AG08395 (cell line): Measurements from ENCODE around the gene OR51E2.
"Not testable (repeated sequence)": the region's sequence is repeated elsewhere in the genome, so short reads cannot be mapped to it uniquely, and the experiment has no call there.

Experiments used
- DNase-seq: peaks from one replicate; pipeline ENCODE4 v3.0.0; 2012; ENCODE audit warnings: mixed read lengths, low spot score

Gene OR51E2

DNA sequence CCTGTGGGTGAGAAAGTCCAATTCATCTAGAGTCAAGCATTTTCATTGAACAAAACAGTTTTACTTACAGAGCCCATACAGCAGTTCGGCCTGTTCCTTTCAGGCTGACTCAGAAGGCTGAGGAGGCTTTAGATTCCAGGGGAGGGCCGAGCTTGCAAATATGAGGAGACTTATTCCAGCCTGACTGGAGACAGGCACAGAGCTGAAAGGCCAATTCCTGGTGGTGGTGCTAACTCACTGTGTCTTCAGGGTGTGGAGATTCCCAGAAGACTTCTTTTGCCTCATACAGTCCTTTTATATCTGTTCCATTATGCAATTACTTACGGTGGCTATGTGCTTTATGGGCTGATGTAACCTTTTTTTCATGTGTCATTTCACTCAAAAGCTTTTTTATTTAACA, at the start of gene OR51E2:
OR51E2 (minus strand) TSS at position 269 of the 400 bp plus-strand sequence. CDS start 15,142 bp downstream, outside the sequence.
- DNase-seq: no peak

GRCh38 chr11:4740735-4741134, 43.1 kb upstream of the OR51E2 start:
- no peak for DNase-seq

- no peak for DNase-seq
Measured at GRCh38 chr11:4727171-4727570, 29.5 kb upstream of the OR51E2 start.

GRCh38 chr11:4722616-4723534, 25.2 kb upstream of the OR51E2 start:
- not testable (repeated sequence) for DNase-seq

- DNase-seq: no peak
Measured at GRCh38 chr11:4714300-4714699, 16.6 kb upstream of the OR51E2 start.

DNA sequence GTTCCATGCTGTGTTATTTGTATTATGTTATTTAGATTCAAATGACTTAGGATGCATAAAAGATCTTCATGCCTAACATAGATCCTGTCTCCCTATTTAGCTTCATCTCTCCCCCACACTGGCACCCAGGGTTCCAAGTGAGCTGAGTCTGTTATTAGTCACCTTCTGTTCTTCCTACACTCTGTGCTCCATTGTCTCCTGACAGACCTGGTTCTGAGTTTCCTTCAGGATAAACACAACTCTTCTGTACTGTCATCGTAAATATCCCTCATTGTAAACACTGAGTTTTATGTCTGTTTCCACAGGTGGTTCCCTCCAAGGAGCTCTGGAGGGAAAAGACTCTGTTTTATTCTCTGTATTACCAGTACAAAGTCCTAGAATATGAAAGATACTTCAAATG, 15.6 kb upstream of the OR51E2 start:
- DNase-seq: no peak

DNA sequence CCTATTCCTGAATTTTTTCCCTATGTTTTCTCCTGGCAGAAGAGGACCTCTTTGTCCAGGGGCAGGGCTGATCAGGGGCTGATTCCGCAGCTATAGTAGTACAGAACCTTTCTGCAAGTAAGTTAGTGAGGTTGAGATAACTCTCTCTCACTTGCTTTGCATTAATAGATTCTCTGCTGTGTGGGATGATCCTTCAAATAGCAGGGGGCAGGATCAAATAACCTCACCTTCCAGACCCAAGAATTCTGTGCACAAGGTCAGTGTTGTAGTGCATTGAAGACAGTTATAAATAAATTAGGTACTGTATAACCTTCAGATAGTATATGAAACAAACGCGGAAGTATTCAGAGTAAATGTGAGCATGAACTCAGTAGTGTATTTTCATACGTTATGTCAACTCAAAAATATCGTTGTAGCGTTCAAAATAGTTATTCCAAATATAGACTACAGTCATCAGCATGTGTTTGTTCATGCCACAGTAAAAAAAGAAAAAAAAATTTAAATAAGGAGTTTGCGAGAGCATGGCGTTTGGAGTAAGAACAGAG, 7.2 kb upstream of the OR51E2 start:
- no peak for DNase-seq

- no peak for DNase-seq
Measured at GRCh38 chr11:4704054-4704789, 6.6 kb upstream of the OR51E2 start, which contains the start of gene MMP26. TSS of gene MMP26 (plus strand) at chr11:4704784.

DNA sequence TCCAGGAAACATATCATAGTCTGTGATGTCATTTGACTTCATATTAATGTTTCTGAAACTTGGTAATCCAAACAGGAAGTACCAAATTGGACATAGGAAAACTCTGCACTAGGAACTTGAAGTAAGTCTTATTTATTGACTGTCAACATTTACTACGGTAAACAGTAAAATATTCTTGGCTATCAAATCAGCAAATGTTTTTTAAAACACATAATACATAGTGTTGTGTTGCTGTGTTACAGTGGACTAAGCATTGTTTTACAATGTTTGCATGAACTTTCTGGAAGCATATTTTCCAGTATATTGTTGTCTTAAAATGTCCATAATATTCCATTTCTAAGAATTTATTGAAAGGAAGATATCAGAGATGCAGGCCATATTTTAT, 2.8 kb upstream of the OR51E2 start:
- no peak for DNase-seq

DNA sequence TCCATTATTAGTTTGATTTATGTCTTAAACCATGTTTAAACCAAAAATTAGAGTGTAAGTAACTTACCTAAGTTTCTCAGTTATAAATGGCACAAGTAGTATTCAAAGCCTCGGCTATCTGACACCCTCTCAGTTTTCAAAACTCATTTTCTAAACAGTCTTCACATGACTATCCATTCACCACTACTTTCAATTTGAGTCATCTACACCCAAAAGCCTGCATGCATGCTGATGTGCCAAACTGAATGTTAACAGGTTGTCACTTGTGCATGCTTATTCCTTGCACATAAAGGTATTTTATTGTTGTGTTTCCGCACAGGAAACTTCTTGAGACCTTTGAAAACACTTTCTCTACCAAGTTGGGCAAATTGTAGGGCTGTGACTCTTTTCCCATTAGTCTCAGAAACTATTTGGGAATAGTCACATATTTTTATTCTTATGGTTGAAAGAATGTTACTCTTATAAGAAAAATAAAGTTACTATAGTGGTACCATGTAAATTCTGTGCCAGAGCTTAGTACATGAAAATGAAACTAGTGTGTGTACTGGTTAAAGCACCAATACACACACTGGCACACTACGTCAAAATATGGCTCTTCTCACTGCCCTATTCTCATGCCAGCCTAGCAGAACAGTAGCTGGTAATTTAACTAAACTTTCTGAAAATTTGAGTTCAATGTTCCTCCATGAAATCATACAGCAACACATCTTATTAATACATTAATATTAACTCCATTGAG, 2.2 kb upstream of the OR51E2 start:
- DNase-seq: no peak

GRCh38 chr11:4695442-4695841, 2.2 kb downstream of the OR51E2 start:
- DNase-seq: no peak

GRCh38 chr11:4684631-4685285, 12.9 kb downstream of the OR51E2 start:
- no peak for DNase-seq

GRCh38 chr11:4682623-4683419, 14.8 kb downstream of the OR51E2 start:
- no peak for DNase-seq

- no peak for DNase-seq
Measured at GRCh38 chr11:4680341-4680740, 17.3 kb downstream of the OR51E2 start.

GRCh38 chr11:4677948-4678347, 19.7 kb downstream of the OR51E2 start:
- DNase-seq: no peak

DNA sequence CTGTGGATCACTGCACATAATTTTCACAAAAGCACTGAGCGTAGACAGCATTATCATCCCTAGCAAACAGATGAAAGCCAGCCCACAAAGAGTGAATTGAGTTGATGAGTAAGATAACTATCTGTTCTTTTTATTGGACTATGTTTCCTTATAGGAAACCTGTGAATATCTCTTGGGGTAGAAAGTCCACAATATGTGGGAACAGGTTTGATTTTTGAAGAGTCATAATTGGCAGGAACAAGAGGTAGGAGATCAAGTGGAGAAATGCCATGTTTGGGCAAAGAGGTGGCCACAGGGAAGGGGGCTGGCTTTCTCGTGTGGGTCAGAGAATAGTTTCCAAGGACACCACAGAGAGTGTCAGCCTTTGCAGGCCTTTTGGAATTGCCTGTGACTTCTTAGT, 23.9 kb downstream of the OR51E2 start:
- no peak for DNase-seq

DNA sequence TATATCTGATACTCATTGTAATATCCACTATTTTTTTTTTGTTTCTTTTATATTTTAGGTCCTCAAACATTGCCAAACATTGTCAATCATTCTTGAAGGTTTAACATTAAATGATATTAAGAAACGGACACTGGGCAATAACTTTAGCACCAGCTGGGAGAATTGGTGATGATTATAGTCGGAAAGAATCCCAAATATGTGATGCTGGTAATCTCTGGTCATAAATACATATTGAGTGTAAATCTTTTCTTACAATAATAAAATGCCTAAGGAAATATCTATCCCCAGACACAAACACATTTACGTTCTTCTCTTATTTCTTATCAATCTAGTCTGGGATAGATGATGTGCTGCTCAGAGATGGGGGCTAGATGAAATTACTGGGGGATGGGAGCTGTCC, 25.2 kb downstream of the OR51E2 start:
- DNase-seq: no peak

DNA sequence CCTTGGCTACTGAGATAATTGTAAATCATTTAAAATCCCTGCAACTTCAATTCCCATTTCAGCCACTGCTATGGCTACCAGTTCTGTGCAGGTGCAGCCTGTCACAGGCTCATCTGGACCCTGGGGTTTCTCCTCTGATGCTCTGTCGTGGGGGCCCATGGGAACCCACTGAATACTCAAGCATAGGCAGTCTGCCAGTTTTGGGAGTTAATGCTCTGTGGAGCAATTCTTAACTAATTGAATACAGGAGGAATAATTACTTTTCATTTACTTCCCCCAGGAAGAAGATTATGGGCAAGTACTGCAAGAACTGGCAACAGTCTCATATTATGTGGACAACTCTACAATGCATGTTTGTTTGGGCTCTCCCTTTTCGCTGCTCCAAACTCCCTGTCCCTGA, 25.9 kb downstream of the OR51E2 start:
- DNase-seq: no peak

DNA sequence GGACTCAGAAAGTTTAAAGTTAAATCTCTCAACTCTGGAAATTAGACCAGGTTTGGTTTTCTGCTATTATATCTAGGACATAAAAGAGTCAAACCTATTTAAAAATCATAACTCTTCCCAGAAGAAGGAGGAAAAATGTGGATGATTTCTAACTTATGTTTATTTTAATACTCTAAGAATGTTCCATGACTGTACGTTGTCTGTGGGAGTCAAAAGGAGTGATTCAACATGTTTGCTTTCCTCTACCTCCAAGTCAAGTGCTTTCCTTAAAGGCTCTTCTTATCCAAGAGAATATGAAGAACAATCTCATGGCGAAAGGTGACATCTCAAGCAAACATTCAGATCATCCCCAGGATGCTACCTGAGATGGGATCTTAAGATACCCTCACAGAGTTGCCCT, 32.2 kb downstream of the OR51E2 start:
- no peak for DNase-seq

DNA sequence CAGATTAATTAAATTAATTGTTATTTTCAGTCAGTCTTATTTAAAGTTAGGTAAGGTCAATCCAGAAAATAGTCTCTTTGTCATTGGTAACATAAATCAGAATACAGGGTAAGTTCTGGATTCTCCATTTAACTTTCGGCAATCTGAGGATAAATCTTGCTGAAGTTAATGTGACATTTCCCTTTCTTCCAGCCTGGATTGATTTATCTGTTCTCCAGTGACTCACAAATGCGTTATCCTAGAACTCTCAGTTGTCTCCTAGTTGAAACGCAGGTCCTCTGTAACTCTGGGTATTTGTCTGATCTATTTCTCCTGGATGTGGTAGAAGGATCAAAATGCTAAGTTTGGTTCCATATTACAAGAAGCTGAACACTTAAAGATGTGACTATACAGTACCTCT, 32.9 kb downstream of the OR51E2 start:
- DNase-seq: no peak

- DNase-seq: no peak
Measured at GRCh38 chr11:4664183-4664582, 33.5 kb downstream of the OR51E2 start.
